ENCODE data around the gene DDB1.
A peak's percentile ranks its signal among the peaks of the same experiment; 100 is the strongest.

Gene DDB1

DNA sequence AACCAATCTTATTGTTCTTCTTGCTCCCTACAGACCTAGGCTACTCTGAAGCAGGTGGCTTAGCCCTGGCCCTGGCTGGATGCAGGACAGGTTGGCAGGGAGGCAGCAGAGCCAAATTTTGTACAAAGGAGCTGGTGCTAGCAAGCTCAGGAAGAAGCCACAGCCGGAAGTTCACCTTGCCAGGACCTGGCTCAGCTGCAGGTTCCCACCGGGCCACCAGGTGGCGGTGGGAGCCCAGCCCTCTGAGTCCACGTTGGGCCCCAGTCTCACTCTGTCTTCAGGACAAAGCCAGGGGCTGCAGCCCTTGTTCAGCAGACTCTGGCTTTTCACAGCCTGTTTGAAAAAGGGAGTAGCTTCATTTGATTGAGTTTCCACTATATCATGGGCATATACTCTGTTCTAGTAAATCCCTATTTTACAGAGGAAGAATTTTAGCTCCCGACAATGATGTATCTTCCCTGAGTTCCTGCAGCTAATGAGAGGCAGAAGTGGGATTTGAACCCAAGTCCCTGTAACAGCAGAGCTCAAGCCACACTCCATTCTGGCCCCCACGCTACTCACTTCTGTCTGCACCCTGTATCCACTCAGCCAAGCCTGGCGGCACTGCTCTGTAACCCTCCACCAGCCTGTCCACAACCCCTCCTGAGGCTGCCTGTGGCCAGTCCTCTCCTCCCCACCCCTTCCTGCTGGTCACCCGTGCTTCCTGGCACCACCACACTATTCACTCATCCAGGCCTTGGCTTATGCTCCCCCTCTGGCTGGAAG is 3.4 kb upstream of the DDB1 start:
- in situ Hi-C loops (cut with HindIII; ENCODE audit: low sequenced_read_pairs): no loop called here
- no peak overlapping the region for H3K4me3 ChIP-seq (ENCODE audit: low read depth, low read length)
- peak; percentile 79 for DNase-seq (ENCODE audit: low read depth, low spot score)
- TF ChIP-seq, protein P1, sequence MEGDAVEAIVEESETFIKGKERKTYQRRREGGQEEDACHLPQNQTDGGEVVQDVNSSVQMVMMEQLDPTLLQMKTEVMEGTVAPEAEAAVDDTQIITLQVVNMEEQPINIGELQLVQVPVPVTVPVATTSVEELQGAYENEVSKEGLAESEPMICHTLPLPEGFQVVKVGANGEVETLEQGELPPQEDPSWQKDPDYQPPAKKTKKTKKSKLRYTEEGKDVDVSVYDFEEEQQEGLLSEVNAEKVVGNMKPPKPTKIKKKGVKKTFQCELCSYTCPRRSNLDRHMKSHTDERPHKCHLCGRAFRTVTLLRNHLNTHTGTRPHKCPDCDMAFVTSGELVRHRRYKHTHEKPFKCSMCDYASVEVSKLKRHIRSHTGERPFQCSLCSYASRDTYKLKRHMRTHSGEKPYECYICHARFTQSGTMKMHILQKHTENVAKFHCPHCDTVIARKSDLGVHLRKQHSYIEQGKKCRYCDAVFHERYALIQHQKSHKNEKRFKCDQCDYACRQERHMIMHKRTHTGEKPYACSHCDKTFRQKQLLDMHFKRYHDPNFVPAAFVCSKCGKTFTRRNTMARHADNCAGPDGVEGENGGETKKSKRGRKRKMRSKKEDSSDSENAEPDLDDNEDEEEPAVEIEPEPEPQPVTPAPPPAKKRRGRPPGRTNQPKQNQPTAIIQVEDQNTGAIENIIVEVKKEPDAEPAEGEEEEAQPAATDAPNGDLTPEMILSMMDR (IDR thresholded peaks at IDR 0.05; ENCODE audit: low read depth, low read length): peak; percentile 99

DNA sequence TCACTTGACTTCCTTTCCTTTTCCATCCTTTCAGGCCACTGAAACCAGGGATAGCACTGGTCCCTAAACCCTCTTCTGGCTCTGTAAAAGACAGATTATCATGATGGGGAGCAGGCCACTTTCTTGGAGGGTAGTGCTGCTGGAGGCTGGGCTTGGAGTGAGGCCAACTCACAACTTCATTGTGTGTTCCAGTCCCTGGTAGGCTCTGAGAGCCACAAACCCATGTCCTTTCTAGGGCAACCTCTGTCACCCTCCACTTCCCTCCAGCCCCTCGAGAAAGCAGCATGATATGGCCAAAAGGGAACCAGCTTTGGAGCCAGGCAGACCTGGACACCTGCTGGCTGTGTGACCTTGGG is 2.4 kb upstream of the DDB1 start:
- no peak for DNase-seq (ENCODE audit: low read depth, low spot score)
- TF ChIP-seq, protein P1 (IDR thresholded peaks at IDR 0.05; ENCODE audit: low read depth, low read length): no peak
- in situ Hi-C loops (cut with HindIII; ENCODE audit: low sequenced_read_pairs): no loop called here
- no peak overlapping the region for H3K4me3 ChIP-seq (ENCODE audit: low read depth, low read length)

DNA sequence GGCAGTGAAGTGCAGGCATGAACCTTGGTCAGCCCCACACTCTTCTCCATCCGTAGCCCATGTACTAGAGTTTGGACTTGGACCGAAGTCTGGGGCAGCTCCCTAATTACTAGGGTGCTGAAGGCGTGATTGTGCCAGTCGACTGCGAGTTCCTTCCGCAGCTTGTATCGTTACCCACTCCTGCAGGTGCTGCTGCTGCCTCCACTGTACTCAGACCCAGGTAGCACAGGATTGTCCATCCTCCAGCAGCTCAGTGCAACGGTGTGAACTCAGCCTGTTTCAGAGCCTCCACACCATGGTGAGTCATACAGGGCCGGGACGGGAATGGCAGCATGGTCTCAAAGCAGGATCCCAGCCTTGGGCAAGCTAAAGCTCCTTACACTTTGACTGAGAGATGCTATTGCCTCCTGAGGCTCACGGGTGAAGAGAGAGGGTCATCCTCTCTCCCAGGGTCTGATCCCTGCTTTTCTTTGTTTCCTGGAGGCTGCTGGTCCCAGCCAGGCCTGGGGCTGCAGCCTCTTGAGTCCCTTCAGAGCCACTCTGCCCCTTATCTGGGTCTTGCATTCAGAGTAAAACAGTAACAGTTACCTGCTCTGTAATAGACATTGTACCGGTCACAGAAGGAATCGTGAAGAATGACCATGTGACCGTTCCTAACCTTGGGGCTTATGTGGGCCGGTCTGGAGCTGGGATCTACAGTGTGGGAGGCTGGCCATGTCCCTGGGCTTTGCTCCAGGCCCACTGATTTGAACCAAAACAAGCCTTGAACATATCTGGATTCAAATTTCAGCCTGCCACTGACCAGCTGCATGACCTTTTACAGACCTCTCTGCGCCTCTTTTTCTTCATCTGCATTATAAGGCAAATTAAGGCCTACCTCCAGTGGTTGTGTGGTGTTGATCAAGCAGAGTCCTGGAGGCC is 1.8 kb upstream of the DDB1 start:
- peak; percentile 44 for DNase-seq (ENCODE audit: low read depth, low spot score)
- H3K4me3 ChIP-seq (ENCODE audit: low read depth, low read length): no peak overlapping the region
- TF ChIP-seq, protein P1 (IDR thresholded peaks at IDR 0.05; ENCODE audit: low read depth, low read length): no peak
- in situ Hi-C loops (cut with HindIII; ENCODE audit: low sequenced_read_pairs): no loop called here

DNA sequence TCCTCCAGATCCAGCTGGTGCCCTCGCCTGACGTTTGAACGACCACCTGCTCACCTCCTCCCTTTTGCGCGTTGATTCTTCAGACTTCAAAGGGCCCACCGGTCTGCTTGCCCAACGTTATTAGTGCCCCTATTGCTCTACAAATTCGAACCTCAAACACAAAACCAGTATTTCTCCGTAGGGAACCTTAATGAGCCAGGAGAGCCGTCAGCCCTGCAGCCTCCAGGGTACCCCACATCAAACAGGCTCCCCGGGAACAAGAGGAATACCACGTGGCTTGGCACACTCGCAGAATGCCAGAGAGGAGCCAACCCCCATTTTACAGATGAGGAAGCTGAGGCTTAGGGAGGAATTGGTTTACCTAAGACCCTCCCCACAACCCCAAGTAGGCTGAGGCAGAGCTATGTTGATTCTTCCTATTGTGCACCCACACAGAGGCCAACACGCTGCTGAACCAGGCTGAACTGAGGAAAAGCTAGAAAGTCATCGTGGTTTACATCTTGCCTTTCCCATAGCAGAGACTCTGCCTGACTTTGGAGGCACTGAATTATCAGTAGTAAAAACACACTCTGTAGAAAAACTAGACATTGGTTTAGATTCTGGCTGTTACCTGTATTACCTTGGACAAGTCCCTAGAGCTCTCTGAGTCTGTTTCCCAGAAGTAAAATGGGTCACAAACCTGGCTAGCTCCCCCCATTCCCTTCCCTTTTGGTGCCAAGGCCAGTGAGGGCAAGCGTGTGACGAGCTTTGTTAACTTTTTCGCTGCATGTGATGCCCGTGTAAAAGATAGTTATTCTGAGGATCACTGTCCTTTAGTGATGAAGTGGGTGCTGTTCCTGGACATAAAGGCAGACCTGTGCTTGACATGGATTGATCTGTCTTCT is 887 bp upstream of the DDB1 start:
- peak overlapping the region; percentile 95 for H3K4me3 ChIP-seq (ENCODE audit: low read depth, low read length)
- in situ Hi-C loops (cut with HindIII; ENCODE audit: low sequenced_read_pairs): no loop called here
- DNase-seq (ENCODE audit: low read depth, low spot score): no peak
- TF ChIP-seq, protein P1 (IDR thresholded peaks at IDR 0.05; ENCODE audit: low read depth, low read length): no peak

DNA sequence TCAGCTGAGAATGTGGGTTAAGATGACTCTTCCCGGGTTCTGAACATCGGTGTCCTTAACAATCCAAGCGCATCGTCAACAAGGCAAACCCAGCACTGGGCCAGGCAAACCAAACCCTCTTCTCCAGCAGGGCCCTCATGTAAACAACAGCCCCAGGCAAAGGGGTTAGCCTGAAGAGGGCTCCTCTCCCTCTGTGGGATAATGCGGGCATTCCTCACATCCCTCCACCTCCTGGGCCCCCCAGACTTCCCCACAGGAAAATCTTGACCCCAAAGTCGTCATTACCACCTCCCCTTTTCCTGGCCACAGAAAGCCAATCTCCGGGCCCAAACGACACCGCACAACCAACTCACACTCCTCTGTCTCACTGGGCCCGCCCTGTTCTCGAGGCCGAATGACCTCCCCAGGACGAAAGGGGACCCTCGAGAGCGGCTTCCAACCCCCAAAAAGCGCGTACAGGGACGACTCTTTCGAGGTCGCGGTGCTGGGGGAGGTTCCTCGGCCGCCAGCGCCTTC is 566 bp downstream of the DDB1 start:
- TF ChIP-seq, protein P1 (IDR thresholded peaks at IDR 0.05; ENCODE audit: low read depth, low read length): peak; percentile 5
- DNase-seq (ENCODE audit: low read depth, low spot score): peak; percentile 20
- in situ Hi-C loops (cut with HindIII; ENCODE audit: low sequenced_read_pairs): no loop called here
- H3K4me3 ChIP-seq (ENCODE audit: low read depth, low read length): peak overlapping the region; percentile 95

DNA sequence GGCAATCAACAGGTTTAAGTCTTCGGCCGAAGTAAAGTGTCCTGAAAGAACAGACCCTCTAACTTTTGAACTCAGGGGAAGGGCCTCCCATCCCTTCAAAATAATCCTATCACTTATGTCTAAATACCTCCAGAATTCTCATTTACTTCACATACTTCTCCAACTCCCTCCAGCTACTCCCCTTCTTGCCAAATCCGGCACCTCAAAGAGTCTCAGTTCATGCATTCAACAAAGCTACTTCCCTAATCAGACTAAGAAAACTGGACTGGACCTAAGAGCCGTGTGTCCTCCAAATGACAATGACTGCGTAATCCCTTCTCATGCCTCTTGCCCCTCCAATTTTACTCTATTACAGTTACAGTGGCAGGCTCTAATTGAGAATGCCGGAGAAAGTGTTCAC is 1.3 kb downstream of the DDB1 start:
- in situ Hi-C loops (cut with HindIII; ENCODE audit: low sequenced_read_pairs): no loop called here
- no peak for DNase-seq (ENCODE audit: low read depth, low spot score)
- TF ChIP-seq, protein P1 (IDR thresholded peaks at IDR 0.05; ENCODE audit: low read depth, low read length): no peak
- H3K4me3 ChIP-seq (ENCODE audit: low read depth, low read length): peak overlapping the region; percentile 95
